Stimulated activated CD8-positive, alpha-beta memory T cell treated with anti-CD3 and anti-CD28 coated beads, Interleukin-12 subunit alpha, Interleukin-12 subunit beta, amount 100 ng/mL, for 24 hours (primary cell): Measurements from ENCODE around the gene NOP9.

Experiments
- DNase-seq: peaks from one replicate; pipeline ENCODE4 v3.0.0-alpha.2; 2020; ENCODE audit errors: extremely low read depth

The NOP9 gene

GRCh38 chr14:24263848-24264247 is 35.8 kb upstream of the NOP9 start:
- no peak for DNase-seq

- no peak for DNase-seq
Measured at GRCh38 chr14:24264298-24264697, 35.4 kb upstream of the NOP9 start.

GRCh38 chr14:24266344-24267244 is 33.1 kb upstream of the NOP9 start:
- DNase-seq, result no peak

GRCh38 chr14:24267516-24267915 is 32.1 kb upstream of the NOP9 start:
- no peak for DNase-seq

GRCh38 chr14:24268225-24268624 is 31.4 kb upstream of the NOP9 start:
- no peak for DNase-seq

- no peak for DNase-seq
Measured at GRCh38 chr14:24269368-24269767, 30.3 kb upstream of the NOP9 start.

GRCh38 chr14:24269910-24270536 is 29.6 kb upstream of the NOP9 start:
- DNase-seq, result no peak

GRCh38 chr14:24270537-24271133 is 29.0 kb upstream of the NOP9 start:
- DNase-seq, result no peak

GRCh38 chr14:24271134-24271833 is 28.4 kb upstream of the NOP9 start, which contains the start of gene RABGGTA:
Gene RABGGTA (minus strand): TSS chr14:24271597. CDS start chr14:24271115, 482 bp downstream.
- DNase-seq, result peak; percentile 72

GRCh38 chr14:24271834-24272263 is 27.8 kb upstream of the NOP9 start:
- DNase-seq, result no peak

- DNase-seq, result no peak
Measured at GRCh38 chr14:24272467-24272866, 27.2 kb upstream of the NOP9 start.

GRCh38 chr14:24273422-24273998 is 26.1 kb upstream of the NOP9 start:
- DNase-seq, result no peak

GRCh38 chr14:24274101-24274543 is 25.5 kb upstream of the NOP9 start:
- no peak for DNase-seq

GRCh38 chr14:24277071-24277470 is 22.6 kb upstream of the NOP9 start:
- DNase-seq, result no peak

GRCh38 chr14:24277606-24278321 is 21.9 kb upstream of the NOP9 start:
- no peak for DNase-seq

GRCh38 chr14:24278424-24278823 is 21.2 kb upstream of the NOP9 start:
- no peak for DNase-seq

GRCh38 chr14:24279301-24280186 is 20.1 kb upstream of the NOP9 start:
- no peak for DNase-seq

- DNase-seq, result no peak
Measured at GRCh38 chr14:24280797-24281460, 18.7 kb upstream of the NOP9 start.

- no peak for DNase-seq
Measured at GRCh38 chr14:24281636-24282035, 18.0 kb upstream of the NOP9 start.
